Posterior cingulate gyrus (tissue), 11 donors: Measurements from ENCODE around the gene SOX18.

Experiments used
- DNase-seq, 10 donors: peaks; one replicate each; pipeline versions ENCODE4 v3.0.0 to v3.0.0-alpha.2; 2020 to 2021; ENCODE audit warnings: mixed read lengths in 3 of 10
- intact Hi-C: fragments of 100-400 bp; cut with DNase I; formaldehyde crosslinking; loops from one replicate; pipeline ENCODE4 v1.15.1; 2023

SOX18 gene

GRCh38 chr20:64040231-64041039 is 9.0 kb downstream of the SOX18 start:
- intact Hi-C loops = no loop called here
- no peak for DNase-seq

GRCh38 chr20:64039293-64040160 is 9.9 kb downstream of the SOX18 start:
- intact Hi-C loops = no loop called here
- DNase-seq = no peak

- intact Hi-C loops = no loop called here
- DNase-seq = peak in 6 of 10 donors; percentile 28 to 92 (median 46)
These were observed 10.7 kb downstream of the SOX18 start for GRCh38 chr20:64038565-64039292.

GRCh38 chr20:64038224-64038564 is 11.2 kb downstream of the SOX18 start:
- DNase-seq = no peak

GRCh38 chr20:64037498-64038213 is 11.8 kb downstream of the SOX18 start:
- DNase-seq = no peak
- intact Hi-C loops = no loop called here

More at GRCh38 chr20:64038224-64038564, 11.2 kb downstream of the SOX18 start:
- intact Hi-C loops = no loop called here

GRCh38 chr20:64037199-64037497 is 12.3 kb downstream of the SOX18 start:
- DNase-seq = no peak
- intact Hi-C loops = no loop called here

GRCh38 chr20:64036346-64037198 is 12.9 kb downstream of the SOX18 start:
- DNase-seq = no peak
- intact Hi-C loops = no loop called here

- no peak for DNase-seq
These were observed 13.5 kb downstream of the SOX18 start, which contains the start of gene C20orf204 for GRCh38 chr20:64035933-64036345. Gene C20orf204 (plus strand): TSS chr20:64036182. CDS start chr20:64036324, 142 bp downstream.

GRCh38 chr20:64035066-64035932 is 14.1 kb downstream of the SOX18 start:
- intact Hi-C loops = no loop called here
- no peak for DNase-seq

More at GRCh38 chr20:64035933-64036345, 13.5 kb downstream of the SOX18 start, which contains the start of gene C20orf204:
- intact Hi-C loops = no loop called here

GRCh38 chr20:64033981-64034493 is 15.4 kb downstream of the SOX18 start:
- DNase-seq = no peak
- intact Hi-C loops = no loop called here

- intact Hi-C loops = no loop called here
- DNase-seq = peak in 1 of 10 donors; percentile 68
These were observed 16.5 kb downstream of the SOX18 start for GRCh38 chr20:64032706-64033624.

GRCh38 chr20:64031822-64032314 is 17.6 kb downstream of the SOX18 start:
- intact Hi-C loops = no loop called here
- peak in 1 of 10 donors; percentile 67 for DNase-seq

- no peak for DNase-seq
- intact Hi-C loops = no loop called here
These were observed 18.9 kb downstream of the SOX18 start for GRCh38 chr20:64030371-64031134.

GRCh38 chr20:64029293-64030117 is 19.9 kb downstream of the SOX18 start:
- DNase-seq = peak in 1 of 10 donors; percentile 71
- intact Hi-C loops = no loop called here

GRCh38 chr20:64027981-64028685 is 21.3 kb downstream of the SOX18 start:
- peak in 1 of 10 donors; percentile 74 for DNase-seq
- intact Hi-C loops = no loop called here
